ENCODE measurements around the gene KHDRBS1.

Gene KHDRBS1

DNA sequence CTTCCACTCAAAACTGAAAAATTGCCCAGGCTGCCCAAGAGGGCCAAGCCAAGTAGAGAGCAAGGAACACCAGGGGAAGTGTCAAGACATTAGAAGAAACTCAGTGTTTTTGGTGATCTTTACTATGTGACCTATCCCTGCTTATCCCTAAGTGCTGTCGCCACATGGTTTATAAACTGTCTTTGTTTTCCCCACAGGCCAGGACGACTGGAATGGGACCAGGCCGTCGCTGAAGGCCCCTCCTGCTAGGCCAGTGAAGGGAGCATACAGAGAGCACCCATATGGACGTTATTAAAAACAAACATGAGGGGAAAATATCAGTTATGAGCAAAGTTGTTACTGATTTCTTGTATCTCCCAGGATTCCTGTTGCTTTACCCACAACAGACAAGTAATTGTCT, 28.7 kb downstream of the KHDRBS1 start (continued):
- TF ChIP-seq ZNF391 (tag by site-specific recombination; IDR thresholded peaks at IDR 0.05; ENCODE audit: borderline replicate concordance, low read depth), result no peak

DNA sequence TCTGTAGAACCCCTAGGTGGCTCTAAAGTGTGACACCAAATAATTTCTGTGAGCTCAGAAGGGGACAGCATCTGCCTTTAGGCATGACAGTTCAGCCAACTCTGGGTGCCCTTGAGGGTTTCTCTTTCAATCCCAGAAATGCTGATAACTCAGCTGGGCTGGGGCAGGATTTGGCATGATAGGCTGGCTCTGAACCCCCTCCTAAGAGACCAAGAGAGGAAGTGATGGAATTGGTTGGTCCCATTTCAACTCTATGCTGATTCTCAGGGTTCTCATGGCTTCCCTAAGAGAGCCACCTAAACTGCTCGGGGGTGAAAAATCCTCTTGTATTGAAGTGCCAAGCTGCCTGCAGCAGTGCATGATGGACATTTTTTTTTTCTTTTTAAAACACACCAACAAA, 30.6 kb downstream of the KHDRBS1 start:
- H3K4me3 ChIP-seq (ENCODE audit: low read depth, low read length), result no peak overlapping the region
- ChIA-PET POLR2A (interaction anchor here (0.6 to 1.3 kb wide), 2 partner anchors 31 to 77 kb away, joined by 3 to 4 read pairs; no protein-coding TSS in a partner anchor), CTCF (interaction anchor here (0.6 to 2.2 kb wide), 8 partner anchors 10 to 405 kb away, joined by 3 to 6 read pairs (median 3); no protein-coding TSS in a partner anchor)
- no peak overlapping the region for H3K27ac ChIP-seq (ENCODE audit: extremely low read depth, low read depth, low read length)
- no peaks in the 10 kb centered on the region for H3K9me3 ChIP-seq (ENCODE audit: control insufficient read depth, insufficient read depth, low read depth, low read length)
- H3K4me1 ChIP-seq (ENCODE audit: control insufficient read depth, insufficient read depth, low read length), result no peaks in the 10 kb centered on the region
- TF ChIP-seq KLF9 (tag by site-specific recombination; IDR thresholded peaks at IDR 0.05; ENCODE audit: low read depth) (no peak), ZFP37 (tag by site-specific recombination; IDR thresholded peaks at IDR 0.05) (no peak), ZNF510 (tag by site-specific recombination; IDR thresholded peaks at IDR 0.05; ENCODE audit: insufficient replicate concordance) (no peak), SCRT1 (tag by site-specific recombination; IDR thresholded peaks at IDR 0.05; ENCODE audit: borderline replicate concordance) (no peak), KLF1 (tag by site-specific recombination; IDR thresholded peaks at IDR 0.05) (no peak)
- TF ChIP-seq, protein P1, sequence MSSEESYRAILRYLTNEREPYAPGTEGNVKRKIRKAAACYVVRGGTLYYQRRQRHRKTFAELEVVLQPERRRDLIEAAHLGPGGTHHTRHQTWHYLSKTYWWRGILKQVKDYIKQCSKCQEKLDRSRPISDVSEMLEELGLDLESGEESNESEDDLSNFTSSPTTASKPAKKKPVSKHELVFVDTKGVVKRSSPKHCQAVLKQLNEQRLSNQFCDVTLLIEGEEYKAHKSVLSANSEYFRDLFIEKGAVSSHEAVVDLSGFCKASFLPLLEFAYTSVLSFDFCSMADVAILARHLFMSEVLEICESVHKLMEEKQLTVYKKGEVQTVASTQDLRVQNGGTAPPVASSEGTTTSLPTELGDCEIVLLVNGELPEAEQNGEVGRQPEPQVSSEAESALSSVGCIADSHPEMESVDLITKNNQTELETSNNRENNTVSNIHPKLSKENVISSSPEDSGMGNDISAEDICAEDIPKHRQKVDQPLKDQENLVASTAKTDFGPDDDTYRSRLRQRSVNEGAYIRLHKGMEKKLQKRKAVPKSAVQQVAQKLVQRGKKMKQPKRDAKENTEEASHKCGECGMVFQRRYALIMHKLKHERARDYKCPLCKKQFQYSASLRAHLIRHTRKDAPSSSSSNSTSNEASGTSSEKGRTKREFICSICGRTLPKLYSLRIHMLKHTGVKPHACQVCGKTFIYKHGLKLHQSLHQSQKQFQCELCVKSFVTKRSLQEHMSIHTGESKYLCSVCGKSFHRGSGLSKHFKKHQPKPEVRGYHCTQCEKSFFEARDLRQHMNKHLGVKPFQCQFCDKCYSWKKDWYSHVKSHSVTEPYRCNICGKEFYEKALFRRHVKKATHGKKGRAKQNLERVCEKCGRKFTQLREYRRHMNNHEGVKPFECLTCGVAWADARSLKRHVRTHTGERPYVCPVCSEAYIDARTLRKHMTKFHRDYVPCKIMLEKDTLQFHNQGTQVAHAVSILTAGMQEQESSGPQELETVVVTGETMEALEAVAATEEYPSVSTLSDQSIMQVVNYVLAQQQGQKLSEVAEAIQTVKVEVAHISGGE (tag by site-specific recombination; conservative IDR thresholded peaks at IDR 0.05; ENCODE audit: low read depth), result no peak
- peaks cover 0 to 46% of the 10 kb centered on the region in 2 experiments; a peak in 2 of 3 replicates for H3K36me3 ChIP-seq (ENCODE audit: control insufficient read depth in 2 of 2, insufficient read depth in 1 of 2, low read length in 2 of 2)

DNA sequence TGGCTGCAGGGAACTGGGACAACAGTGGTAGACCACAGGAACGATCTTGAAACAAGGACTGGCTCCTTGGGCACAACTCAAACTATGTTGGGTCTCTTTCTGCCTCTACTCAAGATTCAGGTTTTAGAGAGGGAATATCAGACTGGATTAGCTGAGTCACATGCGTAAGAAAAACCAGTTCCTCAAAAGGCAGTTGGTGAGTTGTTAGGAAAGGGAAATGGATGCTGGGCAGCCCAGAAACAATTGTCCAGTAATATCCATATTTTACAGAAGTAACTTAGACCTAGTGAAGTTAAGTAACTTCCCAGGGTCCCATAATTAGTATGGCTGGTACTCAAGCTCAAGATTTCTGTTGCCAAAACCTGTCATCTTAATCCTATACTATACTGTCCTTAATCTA, 32.1 kb downstream of the KHDRBS1 start:
- no peak overlapping the region for H3K4me3 ChIP-seq (ENCODE audit: low read depth, low read length)
- H3K4me1 ChIP-seq (ENCODE audit: control insufficient read depth, insufficient read depth, low read length), result no peaks in the 10 kb centered on the region
- POLR2A ChIA-PET, result no interaction called here
- H3K36me3 ChIP-seq (ENCODE audit: control insufficient read depth in 2 of 2, insufficient read depth in 1 of 2, low read length in 2 of 2), result peaks cover 12 to 48% of the 10 kb centered on the region in 2 experiments
- CTCF ChIA-PET, result no interaction called here
- H3K27ac ChIP-seq (ENCODE audit: extremely low read depth, low read depth, low read length), result no peak overlapping the region
- TF ChIP-seq ZNF660 (tag by site-specific recombination; IDR thresholded peaks at IDR 0.05) (no peak), ZNF510 (tag by site-specific recombination; IDR thresholded peaks at IDR 0.05; ENCODE audit: insufficient replicate concordance) (no peak), ZNF19 (tag by site-specific recombination; IDR thresholded peaks at IDR 0.05; ENCODE audit: low read depth) (no peak), ZNF114 (tag by site-specific recombination; IDR thresholded peaks at IDR 0.05) (no peak), ZNF157 (tag by site-specific recombination; IDR thresholded peaks at IDR 0.05) (no peak), ZNF311 (tag by site-specific recombination; IDR thresholded peaks at IDR 0.05; ENCODE audit: borderline replicate concordance) (no peak), ZNF184 (tag by site-specific recombination; IDR thresholded peaks at IDR 0.05) (no peak), KLF16 (tag by site-specific recombination; IDR thresholded peaks at IDR 0.05) (no peak), ZNF621 (tag by site-specific recombination; IDR thresholded peaks at IDR 0.05) (no peak), GLIS2 (tag by site-specific recombination; IDR thresholded peaks at IDR 0.05) (no peak), ZNF624 (tag by site-specific recombination; IDR thresholded peaks at IDR 0.05) (no peak)
- TF ChIP-seq, protein P2, sequence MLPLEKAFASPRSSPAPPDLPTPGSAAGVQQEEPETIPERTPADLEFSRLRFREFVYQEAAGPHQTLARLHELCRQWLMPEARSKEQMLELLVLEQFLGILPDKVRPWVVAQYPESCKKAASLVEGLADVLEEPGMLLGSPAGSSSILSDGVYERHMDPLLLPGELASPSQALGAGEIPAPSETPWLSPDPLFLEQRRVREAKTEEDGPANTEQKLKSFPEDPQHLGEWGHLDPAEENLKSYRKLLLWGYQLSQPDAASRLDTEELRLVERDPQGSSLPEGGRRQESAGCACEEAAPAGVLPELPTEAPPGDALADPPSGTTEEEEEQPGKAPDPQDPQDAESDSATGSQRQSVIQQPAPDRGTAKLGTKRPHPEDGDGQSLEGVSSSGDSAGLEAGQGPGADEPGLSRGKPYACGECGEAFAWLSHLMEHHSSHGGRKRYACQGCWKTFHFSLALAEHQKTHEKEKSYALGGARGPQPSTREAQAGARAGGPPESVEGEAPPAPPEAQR (tag by site-specific recombination; IDR thresholded peaks at IDR 0.05), result no peak
- no peaks in the 10 kb centered on the region for H3K9me3 ChIP-seq (ENCODE audit: control insufficient read depth, insufficient read depth, low read depth, low read length)
